ENCODE measurements around the gene CCNDBP1. TPM values are rescaled to one million over a fixed set of nuclear protein-coding genes. Genes with fewer than 3 reads are reported as not detected.
"Not testable (repeated sequence)": the region's sequence is repeated elsewhere in the genome, so short reads cannot be mapped to it uniquely, and the experiment has no call there.

The CCNDBP1 gene
- polyA plus RNA-seq (ENCODE audit: insufficient read length) = 49.2 TPM
- long read RNA-seq, donor 1, transcript CCNDBP1-201 (11 exons, 3,660 nt) = major isoform, 12 of 21 reads
- long read RNA-seq, donor 1, transcript CCNDBP1-207 (2 exons, 750 nt) = minor isoform, 6 of 21 reads
- long read RNA-seq, donor 1, partial matches to known transcripts = 0 of 21 reads
- long read RNA-seq, donor 1, other reads (novel, unspliced or antisense) = 0 of 21 reads
- long read RNA-seq, donor 2, transcript CCNDBP1-207 (2 exons, 750 nt) = minor isoform, 8 of 22 reads
- long read RNA-seq, donor 2, transcript CCNDBP1-201 (11 exons, 3,660 nt) = major isoform, 12 of 22 reads
- long read RNA-seq, donor 2, partial matches to known transcripts = 0 of 22 reads
- long read RNA-seq, donor 2, other reads (novel, unspliced or antisense) = 0 of 22 reads
- long read RNA-seq, donor 3, transcript CCNDBP1-201 (11 exons, 3,660 nt) = major isoform, 7 of 16 reads
- long read RNA-seq, donor 3, partial matches to known transcripts = 0 of 16 reads
- long read RNA-seq, donor 3, other reads (novel, unspliced or antisense) = 0 of 16 reads
- long read RNA-seq, donor 4, partial matches to known transcripts = 7 of 9 reads
- long read RNA-seq, donor 4, other reads (novel, unspliced or antisense) = 0 of 9 reads
- long read RNA-seq, donor 5, transcript CCNDBP1-207 (2 exons, 750 nt) = minor isoform, 8 of 37 reads
- long read RNA-seq, donor 5, transcript CCNDBP1-201 (11 exons, 3,660 nt) = major isoform, 24 of 37 reads
- long read RNA-seq, donor 5, partial matches to known transcripts = 0 of 37 reads
- long read RNA-seq, donor 5, other reads (novel, unspliced or antisense) = 0 of 37 reads
- long read RNA-seq, donor 6, transcript CCNDBP1-201 (11 exons, 3,660 nt) = major isoform, 11 of 20 reads
- long read RNA-seq, donor 6, transcript CCNDBP1-208 (12 exons, 1,634 nt) = minor isoform, 6 of 20 reads
- long read RNA-seq, donor 6, partial matches to known transcripts = 0 of 20 reads
- long read RNA-seq, donor 6, other reads (novel, unspliced or antisense) = 0 of 20 reads
- long read RNA-seq, donor 7, transcript CCNDBP1-201 (11 exons, 3,660 nt) = major isoform, 20 of 43 reads
- long read RNA-seq, donor 7, transcript CCNDBP1-208 (12 exons, 1,634 nt) = minor isoform, 7 of 43 reads
- long read RNA-seq, donor 7, transcript CCNDBP1-207 (2 exons, 750 nt) = minor isoform, 14 of 43 reads
- long read RNA-seq, donor 7, partial matches to known transcripts = 0 of 43 reads
- long read RNA-seq, donor 7, other reads (novel, unspliced or antisense) = 0 of 43 reads
- long read RNA-seq, donor 8, partial matches to known transcripts = 0 of 8 reads
- long read RNA-seq, donor 8, other reads (novel, unspliced or antisense) = 0 of 8 reads

- peak; percentile 60 for DNase-seq
Observed at GRCh38 chr15:43185157-43186002, at the start of gene CCNDBP1. TSS of gene CCNDBP1 (plus strand) at chr15:43185403. CDS start at chr15:43185499, 96 bp downstream.

GRCh38 chr15:43143203-43143941, 41.8 kb upstream of the CCNDBP1 start:
- no peak for DNase-seq

GRCh38 chr15:43144512-43144911, 40.7 kb upstream of the CCNDBP1 start:
- no peak for DNase-seq

GRCh38 chr15:43146184-43146583, 39.0 kb upstream of the CCNDBP1 start:
- DNase-seq = no peak

GRCh38 chr15:43150191-43150929, 34.8 kb upstream of the CCNDBP1 start:
- no peak for DNase-seq

GRCh38 chr15:43151688-43152087, 33.5 kb upstream of the CCNDBP1 start:
- no peak for DNase-seq

- DNase-seq = no peak
Observed at GRCh38 chr15:43153269-43153668, 31.9 kb upstream of the CCNDBP1 start.

GRCh38 chr15:43165801-43166325, 19.3 kb upstream of the CCNDBP1 start:
- no peak for DNase-seq

GRCh38 chr15:43167261-43167660, 17.9 kb upstream of the CCNDBP1 start:
- DNase-seq = not testable (repeated sequence)

GRCh38 chr15:43168192-43169107, 16.8 kb upstream of the CCNDBP1 start:
- no peak for DNase-seq

- no peak for DNase-seq
Observed at GRCh38 chr15:43169888-43170287, 15.3 kb upstream of the CCNDBP1 start.

- DNase-seq = not testable (repeated sequence)
Observed at GRCh38 chr15:43175656-43176309, 9.4 kb upstream of the CCNDBP1 start.

- not testable (repeated sequence) for DNase-seq
Observed at GRCh38 chr15:43177147-43177546, 8.1 kb upstream of the CCNDBP1 start.

- DNase-seq = no peak
Observed at GRCh38 chr15:43183270-43183669, 1.9 kb upstream of the CCNDBP1 start.

- DNase-seq = no peak
Observed at GRCh38 chr15:43184407-43185124, 637 bp upstream of the CCNDBP1 start.

GRCh38 chr15:43186003-43186353, 775 bp downstream of the CCNDBP1 start:
- DNase-seq = peak; percentile 18
